Esophagus muscularis mucosa (tissue), 4 donors: ENCODE data around the gene KDM6A. TPM values are rescaled to one million over a fixed set of nuclear protein-coding genes. Genes with fewer than 3 reads are reported as not detected.

Experiments used
- DNase-seq: peaks from one replicate; pipeline ENCODE4 v3.0.0-alpha.2; 2017; ENCODE audit errors: extremely low spot score
- H3K27ac ChIP-seq, 4 donors: fragments of 200-600 bp; sonication (generic); replicated peaks in 1 of 4; 1 replicate in 3 of 4; 2 replicates in 1 of 4; pipeline ENCODE4 v1.5.1; 2016 to 2019; ENCODE audit warnings: mild to moderate bottlenecking in 1 of 4
- H3K27me3 ChIP-seq, 4 donors: fragments of 200-600 bp; sonication (generic); one replicate each; pipeline versions ENCODE4 v1.5.1 to v1.6.0; 2016 to 2019
- H3K36me3 ChIP-seq, 4 donors: fragments of 200-600 bp; sonication (generic); one replicate each; pipeline ENCODE4 v1.5.1; 2016 to 2019
- H3K4me1 ChIP-seq, 4 donors: fragments of 200-600 bp; sonication (generic); one replicate each; pipeline ENCODE4 v1.5.1; 2016 to 2019
- H3K4me3 ChIP-seq, 4 donors: fragments of 200-600 bp; sonication (generic); 1 replicate in 2 of 4; 2 replicates in 2 of 4; pipeline ENCODE4 v1.5.1; 2016 to 2019; ENCODE audit warnings: mild to moderate bottlenecking in 4 of 4, moderate library complexity in 1 of 4
- H3K9me3 ChIP-seq, 4 donors: fragments of 200-600 bp; sonication (generic); 1 replicate in 3 of 4; 2 replicates in 1 of 4; pipeline ENCODE4 v1.5.1; 2016 to 2019
- EP300 ChIP-seq: sonication (generic); formaldehyde crosslinking; IDR thresholded peaks from one replicate; pipeline ENCODE4 v1.6.1; 2017; ENCODE audit warnings: antibody characterized with exemption
- POLR2A ChIP-seq: fragments of 450-650 bp; IDR thresholded peaks from one replicate; pipeline ENCODE4 v1.6.1; 2017; ENCODE audit warnings: antibody characterized with exemption, moderate library complexity, mild to moderate bottlenecking, low read depth
- POLR2AphosphoS5 ChIP-seq, 2 donors: sonication (generic); formaldehyde crosslinking; IDR thresholded peaks; one replicate each; pipeline ENCODE4 v1.6.1; 2017; ENCODE audit warnings: antibody characterized with exemption in 2 of 2
- WGBS: methylation state at CpG from one replicate; pipeline ENCODE4 v1.1.5; 2018; 5-methylcytosine and 5-hydroxymethylcytosine counted together
- intact Hi-C: fragments of 100-400 bp; cut with DNase I; formaldehyde crosslinking; loops from one replicate; pipeline ENCODE4 v1.15.1; 2023
- total RNA-seq, 4 donors: library from RNA; depleted of rRNA; stranded (reverse); fragments of >200 nt; gene quantifications; one replicate each; pipeline versions ENCODE4 v1.1.0 to v1.2.1, GENCODE V29; 2016
- TF ChIP-seq, protein P1 (sequence below), 3 experiments: fragments of 200-600 bp in 2 of 3; fragments of 450-650 bp in 1 of 3; sonication (generic) in 2 of 3; IDR thresholded peaks; one replicate each; pipeline ENCODE4 v1.5.1; 2017 to 2019; ENCODE audit warnings: antibody characterized with exemption in 3 of 3, mild to moderate bottlenecking in 2 of 3, moderate library complexity in 1 of 3

Gene KDM6A
- total RNA-seq, 4 donors from 2014 or later: 14.4 to 24.1 (median 23.2) TPM

DNA sequence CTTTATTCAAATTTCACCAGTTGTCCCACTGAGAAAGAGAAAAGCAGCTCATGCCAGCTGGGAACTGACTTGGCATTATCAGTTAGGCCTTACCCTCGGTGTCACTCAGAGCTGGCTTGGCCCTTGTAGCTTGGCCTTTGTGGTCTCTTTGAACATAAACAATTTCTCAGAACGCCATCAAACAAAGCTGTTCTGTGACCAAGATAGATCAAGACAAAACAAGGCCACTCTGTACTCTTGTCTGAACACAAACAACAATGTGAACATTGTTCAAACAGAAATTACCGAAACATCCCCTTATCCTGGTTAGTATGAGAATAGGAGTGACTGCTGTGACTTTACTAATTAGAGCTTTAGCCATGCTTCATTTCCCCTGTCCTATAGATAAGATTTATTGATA lies 270.5 kb downstream of the KDM6A start:
- TF ChIP-seq, protein P1, sequence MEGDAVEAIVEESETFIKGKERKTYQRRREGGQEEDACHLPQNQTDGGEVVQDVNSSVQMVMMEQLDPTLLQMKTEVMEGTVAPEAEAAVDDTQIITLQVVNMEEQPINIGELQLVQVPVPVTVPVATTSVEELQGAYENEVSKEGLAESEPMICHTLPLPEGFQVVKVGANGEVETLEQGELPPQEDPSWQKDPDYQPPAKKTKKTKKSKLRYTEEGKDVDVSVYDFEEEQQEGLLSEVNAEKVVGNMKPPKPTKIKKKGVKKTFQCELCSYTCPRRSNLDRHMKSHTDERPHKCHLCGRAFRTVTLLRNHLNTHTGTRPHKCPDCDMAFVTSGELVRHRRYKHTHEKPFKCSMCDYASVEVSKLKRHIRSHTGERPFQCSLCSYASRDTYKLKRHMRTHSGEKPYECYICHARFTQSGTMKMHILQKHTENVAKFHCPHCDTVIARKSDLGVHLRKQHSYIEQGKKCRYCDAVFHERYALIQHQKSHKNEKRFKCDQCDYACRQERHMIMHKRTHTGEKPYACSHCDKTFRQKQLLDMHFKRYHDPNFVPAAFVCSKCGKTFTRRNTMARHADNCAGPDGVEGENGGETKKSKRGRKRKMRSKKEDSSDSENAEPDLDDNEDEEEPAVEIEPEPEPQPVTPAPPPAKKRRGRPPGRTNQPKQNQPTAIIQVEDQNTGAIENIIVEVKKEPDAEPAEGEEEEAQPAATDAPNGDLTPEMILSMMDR (IDR thresholded peaks at IDR 0.05): no peak
- no peak for TF ChIP-seq POLR2A
- no peaks in the 10 kb centered on the region for H3K9me3 ChIP-seq
- no peaks in the 10 kb centered on the region for H3K36me3 ChIP-seq
- H3K27me3 ChIP-seq: no peaks in the 10 kb centered on the region
- H3K27ac ChIP-seq: no peak overlapping the region
- 81% methylated on average over 3 of the region's 3 CpGs for WGBS
- DNase-seq: no peak
- intact Hi-C loops: no loop called here
- H3K4me3 ChIP-seq: no peak overlapping the region
- H3K4me1 ChIP-seq: no peaks in the 10 kb centered on the region

DNA sequence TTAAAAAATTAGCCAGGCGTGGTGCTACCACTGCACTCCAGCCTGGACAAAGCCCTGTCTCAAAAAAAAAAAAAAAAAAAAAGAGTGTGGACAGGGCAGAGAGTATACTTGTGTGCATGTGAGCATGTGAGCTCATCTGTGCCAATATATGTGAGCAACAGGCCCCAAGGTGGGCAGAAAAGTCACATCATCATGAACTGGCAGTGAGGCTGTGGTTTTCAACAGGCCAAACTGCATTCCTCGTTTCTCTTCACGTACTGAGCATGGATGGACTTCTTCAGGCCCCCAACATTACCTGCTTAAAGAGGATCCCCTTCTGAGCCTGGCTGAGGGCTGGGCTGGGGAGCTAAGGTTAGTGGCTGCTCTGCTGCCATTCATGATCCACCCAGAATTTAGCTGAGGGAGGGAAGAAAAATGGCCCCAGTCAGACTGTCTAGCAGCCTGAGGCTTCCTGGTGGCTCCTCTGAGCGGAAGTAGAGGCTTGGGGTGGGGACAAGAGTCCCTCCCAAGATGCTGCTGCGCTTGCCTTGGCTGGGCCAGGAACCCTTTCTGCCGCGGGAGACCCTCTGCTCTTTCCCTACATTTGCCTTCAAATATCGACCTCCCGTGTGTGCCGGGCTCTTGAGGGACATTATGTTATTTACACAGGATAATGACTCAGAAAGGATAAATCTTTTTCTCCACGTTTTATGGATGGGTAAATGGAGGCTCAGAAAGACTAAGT lies 272.7 kb downstream of the KDM6A start:
- 74% methylated on average over 9 of the region's 11 CpGs for WGBS
- H3K36me3 ChIP-seq: peaks cover 0 to 11% (median 0%) of the 10 kb centered on the region in 4 donors
- no peaks in the 10 kb centered on the region for H3K9me3 ChIP-seq
- no peak overlapping the region for H3K4me3 ChIP-seq
- no peak overlapping the region for H3K27ac ChIP-seq
- DNase-seq: no peak
- intact Hi-C loops: no loop called here
- TF ChIP-seq, protein P1 (IDR thresholded peaks at IDR 0.05): no peak
- TF ChIP-seq POLR2AphosphoS5 (IDR thresholded peaks at IDR 0.05): no peak
- TF ChIP-seq EP300: no peak
- TF ChIP-seq POLR2A: no peak
- no peaks in the 10 kb centered on the region for H3K27me3 ChIP-seq
- H3K4me1 ChIP-seq: no peaks in the 10 kb centered on the region

DNA sequence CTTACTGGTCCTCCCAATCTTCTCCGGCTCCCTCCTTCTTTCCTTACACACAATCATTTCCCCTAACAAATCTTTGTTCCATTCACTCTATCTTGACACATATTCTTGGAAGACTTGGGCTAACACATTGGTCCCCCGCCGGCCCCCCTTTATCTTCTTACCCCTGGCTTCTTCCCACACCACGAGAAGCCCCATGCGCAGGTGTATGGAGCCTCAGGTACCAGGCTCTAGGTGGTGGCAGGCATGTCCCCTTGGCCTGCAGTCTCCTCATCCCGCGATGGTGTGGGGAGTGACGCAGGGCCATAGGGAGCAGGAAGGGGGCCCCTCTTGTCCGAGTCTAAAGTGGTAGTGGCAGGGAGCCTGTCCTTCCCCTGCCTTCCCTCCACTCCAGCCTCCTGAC lies 277.8 kb downstream of the KDM6A start:
- Histone ChIP-seq H3K27me3 (no peaks in the 10 kb centered on the region), H3K4me1 (no peaks in the 10 kb centered on the region), H3K36me3 (peaks cover 0 to 24% (median 0%) of the 10 kb centered on the region in 4 donors), H3K4me3 (no peak overlapping the region), H3K9me3 (no peaks in the 10 kb centered on the region), H3K27ac (no peak overlapping the region)
- intact Hi-C loops: no loop called here
- TF ChIP-seq, protein P1 (IDR thresholded peaks at IDR 0.05): no peak
- TF ChIP-seq EP300 (no peak), POLR2AphosphoS5 (IDR thresholded peaks at IDR 0.05) (no peak), POLR2A (no peak)
- no peak for DNase-seq
- 92% methylated on average over 9 of the region's 9 CpGs for WGBS

DNA sequence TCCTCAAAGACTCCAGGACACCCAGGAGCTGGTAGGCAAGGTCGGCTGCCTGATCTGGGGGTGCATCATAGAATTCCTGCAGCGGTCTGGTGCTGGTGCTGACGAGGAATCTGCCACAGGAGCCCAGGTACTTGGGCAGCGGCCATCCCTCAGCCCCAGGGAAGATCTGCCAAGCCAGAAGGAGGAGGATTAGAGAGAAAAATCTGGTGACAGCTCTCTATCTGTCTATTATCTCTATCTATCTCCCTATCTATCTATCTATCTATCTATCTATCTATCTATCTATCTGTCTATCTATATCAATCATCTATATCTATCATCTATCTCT lies 281.0 kb downstream of the KDM6A start:
- H3K4me3 ChIP-seq: no peak overlapping the region
- intact Hi-C loops: no loop called here
- TF ChIP-seq EP300 (no peak), POLR2AphosphoS5 (IDR thresholded peaks at IDR 0.05) (no peak), POLR2A (no peak)
- TF ChIP-seq, protein P1 (IDR thresholded peaks at IDR 0.05): no peak
- no peak overlapping the region for H3K27ac ChIP-seq
- H3K4me1 ChIP-seq: no peaks in the 10 kb centered on the region
- WGBS: 76% methylated on average over 4 of the region's 4 CpGs
- no peak for DNase-seq
- no peaks in the 10 kb centered on the region for H3K27me3 ChIP-seq
- no peaks in the 10 kb centered on the region for H3K9me3 ChIP-seq
- peaks cover 0 to 27% (median 0%) of the 10 kb centered on the region in 4 donors for H3K36me3 ChIP-seq

DNA sequence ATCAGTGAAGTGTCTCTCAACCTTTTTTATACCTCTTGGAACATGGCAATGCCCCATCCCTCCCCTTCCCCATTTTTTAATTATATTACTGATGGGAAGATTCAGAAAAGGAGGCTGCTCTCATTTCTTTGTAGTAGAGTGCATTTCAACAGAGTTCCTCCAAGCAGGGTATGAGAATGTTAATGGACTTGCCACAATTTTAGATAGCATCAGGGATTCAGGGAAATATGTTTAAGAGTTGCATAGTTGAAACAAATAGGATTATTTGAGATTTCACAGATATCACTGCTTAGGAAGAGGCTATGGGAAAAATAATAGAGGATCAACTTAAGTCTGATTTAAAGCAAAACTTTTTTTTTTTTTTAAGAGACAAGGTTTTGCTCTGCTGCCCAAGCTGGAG lies 281.5 kb downstream of the KDM6A start:
- Histone ChIP-seq H3K36me3 (peaks cover 0 to 23% (median 0%) of the 10 kb centered on the region in 4 donors), H3K27me3 (no peaks in the 10 kb centered on the region), H3K4me3 (no peak overlapping the region), H3K9me3 (no peaks in the 10 kb centered on the region), H3K4me1 (no peaks in the 10 kb centered on the region), H3K27ac (no peak overlapping the region)
- TF ChIP-seq EP300: no peak
- TF ChIP-seq, protein P1 (IDR thresholded peaks at IDR 0.05): no peak
- TF ChIP-seq POLR2AphosphoS5 (IDR thresholded peaks at IDR 0.05): no peak
- no peak for TF ChIP-seq POLR2A
- intact Hi-C loops: no loop called here
- DNase-seq: no peak
